ENCODE data around the gene CSTB. TPM values are rescaled to one million over a fixed set of nuclear protein-coding genes. Genes with fewer than 3 reads are reported as not detected.

Gene CSTB
- total and polyA plus RNA-seq, 2 of the 8 experiments (the other 6 are each of a cell fraction or from before 2014, with no cell fraction given): 53.8 to 64.1 TPM

DNA sequence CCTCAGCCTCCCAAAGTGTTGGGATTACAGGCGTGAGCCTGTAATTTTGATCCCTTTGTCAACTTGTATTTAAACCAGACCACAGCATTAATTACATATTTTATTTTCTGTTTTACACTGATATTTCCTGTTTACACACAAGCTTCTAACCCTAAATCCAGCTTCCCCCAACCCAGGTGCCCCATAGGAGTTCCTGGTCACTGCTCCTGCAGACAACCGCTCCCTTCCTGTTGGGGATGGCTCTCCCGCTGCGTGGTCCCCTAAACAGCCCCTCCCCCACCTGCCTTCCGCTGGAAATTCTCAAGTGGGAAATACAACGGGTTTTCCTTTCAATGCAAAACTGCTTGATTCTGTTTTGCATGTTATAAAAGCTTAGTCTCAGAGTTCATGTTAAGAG is 3.7 kb downstream of the CSTB start:
- Histone ChIP-seq H3K79me2 (ENCODE audit: control insufficient read depth in 1 of 2, insufficient read depth in 2 of 2, low read length in 2 of 2) (peaks cover 0 to 19% of the 10 kb centered on the region in 2 experiments; a peak in 1 of 4 replicates), H2BK12ac (ENCODE audit: low read depth, low read length) (no peak overlapping the region), H2AFZ (ENCODE audit: low read length) (no peak overlapping the region), H3K36me3 (ENCODE audit: control insufficient read depth in 2 of 4, insufficient read depth in 4 of 4, low read length in 3 of 4) (peaks cover 8 to 17% (median 10%) of the 10 kb centered on the region in 4 experiments; a peak in 6 of 8 replicates), H3K4me2 (ENCODE audit: insufficient read depth in 1 of 2, low read depth in 2 of 2, low read length in 2 of 2) (no peak overlapping the region), H3K23me2 (ENCODE audit: low read depth, low read length) (peaks cover 4% of the 10 kb centered on the region; the same call in 1 of the 2 replicates), H4K8ac (ENCODE audit: extremely low read depth, insufficient read depth, low read length) (no peak overlapping the region), H3K4me3 (ENCODE audit: extremely low read depth in 1 of 4, insufficient read depth in 2 of 4, low read depth in 3 of 4, low read length in 4 of 4) (peak overlapping the region in 1 of 4 experiments; percentile 9; a peak in 1 of 8 replicates), H2BK15ac (ENCODE audit: low read length) (no peak overlapping the region), H3K27ac (ENCODE audit: low read depth, low read length) (no peak overlapping the region), H3K18ac (ENCODE audit: extremely low read depth, low read length) (no peak overlapping the region; the same call in 1 of the 2 replicates), H3K23ac (ENCODE audit: insufficient read length) (no peak overlapping the region), H4K5ac (ENCODE audit: insufficient read length, low read depth, low read length) (no peak overlapping the region), H2BK5ac (ENCODE audit: low read depth, low read length) (peak overlapping the region; percentile 78; the same call in 1 of the 2 replicates), H3K27me3 (replicated peaks in 1 of 4; ENCODE audit: control insufficient read depth in 3 of 4, extremely low read depth in 1 of 4, insufficient read depth in 3 of 4, low read length in 3 of 4) (no peaks in the 10 kb centered on the region), H3K4ac (replicated peaks; ENCODE audit: insufficient read length, low read depth, low read length) (no peak overlapping the region), H3K9ac (replicated peaks in 1 of 4; ENCODE audit: extremely low read depth in 1 of 4, low read depth in 3 of 4, low read length in 3 of 4) (no peak overlapping the region), H3K4me1 (replicated peaks in 1 of 4; ENCODE audit: control insufficient read depth in 3 of 4, insufficient read depth in 4 of 4, low read length in 3 of 4) (peaks cover 0 to 23% (median 14%) of the 10 kb centered on the region in 4 experiments; a peak in 6 of 7 replicates), H3K79me1 (ENCODE audit: low read depth, low read length) (no peaks in the 10 kb centered on the region; the same call in 1 of the 2 replicates), H3K56ac (replicated peaks; ENCODE audit: insufficient read length, low read depth, low read length) (no peak overlapping the region), H2BK120ac (replicated peaks; ENCODE audit: low read depth, low read length) (no peak overlapping the region), H3K9me3 (ENCODE audit: insufficient read depth in 2 of 2, low read depth in 1 of 2, low read length in 1 of 2) (no peaks in the 10 kb centered on the region), H3K14ac (ENCODE audit: insufficient read length) (no peak overlapping the region), H2AK5ac (ENCODE audit: low read depth, low read length) (no peak overlapping the region), H4K91ac (replicated peaks; ENCODE audit: insufficient read length, low read length) (no peak overlapping the region), H2BK20ac (ENCODE audit: low read length) (no peak overlapping the region), H4K20me1 (replicated peaks in 1 of 2; ENCODE audit: control insufficient read depth in 1 of 2, insufficient read depth in 2 of 2, low read length in 2 of 2) (peaks cover 0 to 6% of the 10 kb centered on the region in 2 experiments)
- WGBS, 2 experiments (ENCODE audit: extremely low coverage in 1 of 2, insufficient coverage in 1 of 2, insufficient read length in 1 of 2, insufficient replicate concordance in 2 of 2, low coverage in 1 of 2, low lambda C conversion rate in 2 of 2, missing lambda C conversion rate in 1 of 2): 42% methylated on average over 6 of the region's 6 CpGs; no CpG with 5 or more reads in 1 of the 2 experiments
- FAIRE-seq (no peak), DNase-seq (ENCODE audit: low read depth in 1 of 2, low spot score in 2 of 2) (no peak)
- CTCF ChIA-PET (ENCODE audit: partially characterized antibody): interaction anchor here (0.9 to 2.8 kb wide), 5 partner anchors 11 to 38 kb away, joined by 3 to 9 read pairs (median 5); partner anchors contain the start of gene RRP1
- POLR2A ChIA-PET (ENCODE audit: partially characterized antibody): interaction anchor here (0.9 to 5.2 kb wide), 12 partner anchors 10 to 68 kb away, joined by 3 to 28 read pairs (median 4); partner anchors contain the start of gene RRP1
- TF ChIP-seq YY1 (IDR thresholded peaks at IDR 0.05; ENCODE audit: low read depth, low read length) (no peak), SRF (IDR thresholded peaks at IDR 0.05; ENCODE audit: low read depth, low read length) (no peak), KDM1A (IDR thresholded peaks at IDR 0.05; ENCODE audit: borderline replicate concordance, low read length) (no peak), TBP (IDR thresholded peaks at IDR 0.05; ENCODE audit: low read depth, low read length) (no peak), FOSL1 (IDR thresholded peaks at IDR 0.05; ENCODE audit: insufficient read depth, low read depth, low read length) (no peak), CHD1 (IDR thresholded peaks at IDR 0.05; ENCODE audit: low read depth, low read length) (no peak), EP300 (IDR thresholded peaks at IDR 0.05; ENCODE audit: borderline replicate concordance in 1 of 2, low read depth in 2 of 2, low read length in 2 of 2) (no peak), CEBPB (IDR thresholded peaks at IDR 0.05; ENCODE audit: low read depth, low read length) (no peak), MAFK (IDR thresholded peaks at IDR 0.05; ENCODE audit: low read depth, low read length) (no peak), PHF8 (conservative IDR thresholded peaks at IDR 0.05; ENCODE audit: low read depth, low read length) (no peak), POU5F1 (IDR thresholded peaks at IDR 0.05; ENCODE audit: low read depth, low read length) (no peak), TCF12 (IDR thresholded peaks at IDR 0.05; ENCODE audit: low read depth, low read length) (no peak), BRCA1 (IDR thresholded peaks at IDR 0.05; ENCODE audit: low read depth, low read length) (no peak), TAF7 (optimal IDR thresholded peaks at IDR 0.05; ENCODE audit: borderline replicate concordance, low read depth, low read length) (no peak)
